ENCODE results near the gene PRPF6.

DNA sequence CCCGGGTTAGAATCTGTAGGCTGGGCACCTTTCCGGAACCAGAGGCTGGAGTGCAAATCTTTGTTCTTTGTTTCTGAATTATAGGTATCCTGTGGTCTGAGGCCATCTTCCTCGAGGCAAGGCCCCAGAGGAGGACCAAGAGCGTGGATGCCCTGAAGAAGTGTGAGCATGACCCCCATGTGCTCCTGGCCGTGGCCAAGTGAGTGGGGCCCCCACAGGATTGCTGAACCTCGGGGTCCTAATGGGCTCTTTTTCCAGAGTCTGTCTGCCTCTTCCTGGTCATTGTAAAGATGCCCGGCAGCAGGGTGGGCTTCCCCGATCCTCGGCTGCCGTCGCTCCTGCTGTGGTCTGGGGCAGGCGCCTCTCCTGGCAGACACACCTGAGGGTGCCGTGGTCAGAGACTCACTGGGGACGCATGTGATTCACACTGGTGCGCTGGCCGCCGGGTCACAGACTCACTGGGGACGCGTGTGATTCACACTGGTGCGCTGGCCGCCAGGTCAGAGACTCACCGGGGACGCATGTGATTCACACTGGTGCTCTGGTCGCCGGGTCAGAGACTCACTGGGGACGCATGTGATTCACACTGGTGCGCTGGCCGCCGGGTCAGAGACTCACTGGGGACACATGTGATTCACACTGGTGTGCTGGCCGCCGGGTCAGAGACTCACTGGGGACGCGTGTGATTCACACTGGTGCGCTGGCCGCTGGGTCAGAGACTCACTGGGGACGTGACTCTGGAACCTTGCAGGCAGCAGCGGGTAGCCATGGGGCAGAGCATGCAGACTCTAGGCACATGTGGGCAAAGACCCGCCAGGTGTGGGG is 48.6 kb downstream of the PRPF6 start:
- no peak for TF ChIP-seq POLR2A (IDR thresholded peaks at IDR 0.05)
- TF ChIP-seq, protein P1, sequence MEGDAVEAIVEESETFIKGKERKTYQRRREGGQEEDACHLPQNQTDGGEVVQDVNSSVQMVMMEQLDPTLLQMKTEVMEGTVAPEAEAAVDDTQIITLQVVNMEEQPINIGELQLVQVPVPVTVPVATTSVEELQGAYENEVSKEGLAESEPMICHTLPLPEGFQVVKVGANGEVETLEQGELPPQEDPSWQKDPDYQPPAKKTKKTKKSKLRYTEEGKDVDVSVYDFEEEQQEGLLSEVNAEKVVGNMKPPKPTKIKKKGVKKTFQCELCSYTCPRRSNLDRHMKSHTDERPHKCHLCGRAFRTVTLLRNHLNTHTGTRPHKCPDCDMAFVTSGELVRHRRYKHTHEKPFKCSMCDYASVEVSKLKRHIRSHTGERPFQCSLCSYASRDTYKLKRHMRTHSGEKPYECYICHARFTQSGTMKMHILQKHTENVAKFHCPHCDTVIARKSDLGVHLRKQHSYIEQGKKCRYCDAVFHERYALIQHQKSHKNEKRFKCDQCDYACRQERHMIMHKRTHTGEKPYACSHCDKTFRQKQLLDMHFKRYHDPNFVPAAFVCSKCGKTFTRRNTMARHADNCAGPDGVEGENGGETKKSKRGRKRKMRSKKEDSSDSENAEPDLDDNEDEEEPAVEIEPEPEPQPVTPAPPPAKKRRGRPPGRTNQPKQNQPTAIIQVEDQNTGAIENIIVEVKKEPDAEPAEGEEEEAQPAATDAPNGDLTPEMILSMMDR (IDR thresholded peaks at IDR 0.05), result no peak
